Lower leg skin (tissue), 3 donors: ENCODE measurements around the gene CTNND2.

Experiments used
- CTCF ChIP-seq, 3 donors: fragments of 450-650 bp; IDR thresholded peaks; one replicate each; pipeline ENCODE4 v1.5.1; 2016; ENCODE audit warnings: antibody characterized with exemption in 3 of 3, mild to moderate bottlenecking in 3 of 3, moderate library complexity in 2 of 3
- POLR2A ChIP-seq, 2 donors: fragments of 450-650 bp; IDR thresholded peaks; one replicate each; pipeline ENCODE4 v1.6.1; 2016 to 2017; ENCODE audit warnings: antibody characterized with exemption in 2 of 2, mild to moderate bottlenecking in 1 of 2, moderate library complexity in 1 of 2

- TF ChIP-seq CTCF (IDR thresholded peaks at IDR 0.05) (no peak), POLR2A (IDR thresholded peaks at IDR 0.05) (no peak)
Observed at GRCh38 chr5:11396917-11397316, 507.3 kb downstream of the CTNND2 start.
